IMR-90 (cell line): ENCODE measurements around the gene ALG8. TPM values are rescaled to one million over a fixed set of nuclear protein-coding genes. Genes with fewer than 3 reads are reported as not detected.

ENCODE experiments used
- ATAC-seq: fragments of 200-7000 bp; cut with Tn5 transposase; 2 replicates; pipeline ENCODE4 v1.9.1; 2020; ENCODE audit warnings: low read depth, mild to moderate bottlenecking, moderate library complexity
- BruUV-seq: library from RNA; stranded (reverse); fragments of 400-500 nt; replicated peaks from 2 replicates; lab custom pipeline; 2021; lab: Mats Ljungman, UMichigan
- CTCF ChIA-PET: fragments of 300-600 bp; formaldehyde crosslinking; extraction: SDS; loops from one replicate; lab custom pipeline; 2021; ENCODE audit warnings: antibody characterized with exemption; lab: Yijun Ruan, JAX
- POLR2A ChIA-PET: fragments of 300-600 bp; sonication (Branson Sonifier 250); formaldehyde crosslinking; loops from one replicate; lab custom pipeline; 2022; ENCODE audit warnings: antibody characterized with exemption; ENCODE audit not compliant: unreplicated experiment; lab: Charles Lee
- DNase-seq: peaks from one replicate; pipeline ENCODE4 v3.0.0; 2013
- H2AFZ ChIP-seq: replicated peaks from 2 replicates; pipeline ENCODE3; 2013; ENCODE audit warnings: low read length, mild to moderate bottlenecking; ENCODE audit not compliant: poor library complexity
- H2AK5ac ChIP-seq: 2 replicates; pipeline ENCODE4 v1.6.1; 2013; ENCODE audit warnings: low read depth, low read length, inconsistent platforms
- H2AK9ac ChIP-seq: replicated peaks from 2 replicates; pipeline ENCODE3; 2013; ENCODE audit warnings: mild to moderate bottlenecking, low read depth, low read length, moderate library complexity; ENCODE audit not compliant: poor library complexity
- H2BK120ac ChIP-seq: 2 replicates; pipeline ENCODE4 v1.6.1; 2013; ENCODE audit warnings: low read depth, low read length, inconsistent platforms
- H2BK15ac ChIP-seq: 3 replicates; pipeline ENCODE4 v1.6.1; 2013; ENCODE audit warnings: low read depth, low read length, inconsistent platforms
- H2BK20ac ChIP-seq: 2 replicates; pipeline ENCODE4 v1.6.1; 2013; ENCODE audit warnings: low read depth, mild to moderate bottlenecking, inconsistent platforms, low read length, moderate library complexity
- H2BK5ac ChIP-seq: 2 replicates; pipeline ENCODE4 v1.6.1; 2013; ENCODE audit warnings: mild to moderate bottlenecking, low read depth, low read length, inconsistent platforms; ENCODE audit not compliant: poor library complexity, severe bottlenecking
- H3K14ac ChIP-seq: replicated peaks from 2 replicates; pipeline ENCODE4 v1.6.1; 2013; ENCODE audit warnings: low read depth, low read length, inconsistent platforms
- H3K18ac ChIP-seq: 2 replicates; pipeline ENCODE4 v1.6.1; 2013; ENCODE audit warnings: low read depth, low read length, control low read depth
- H3K23ac ChIP-seq: 2 replicates; pipeline ENCODE4 v1.6.1; 2013; ENCODE audit warnings: low read depth, low read length, inconsistent platforms
- H3K27ac ChIP-seq: 2 replicates; pipeline ENCODE4 v1.5.1; 2013; ENCODE audit warnings: mild to moderate bottlenecking, control low read depth, low read length; ENCODE audit not compliant: insufficient read depth
- H3K27me3 ChIP-seq: 2 replicates; pipeline ENCODE4 v1.6.1; 2013; ENCODE audit warnings: low read length; ENCODE audit not compliant: control insufficient read depth, insufficient read depth
- H3K36me3 ChIP-seq: 2 replicates; pipeline ENCODE4 v1.6.1; 2013; ENCODE audit warnings: low read length, mixed read lengths; ENCODE audit not compliant: control insufficient read depth, insufficient read depth
- H3K4ac ChIP-seq: 2 replicates; pipeline ENCODE4 v1.6.1; 2013; ENCODE audit warnings: low read depth, low read length, inconsistent platforms
- H3K4me1 ChIP-seq: 2 replicates; pipeline ENCODE4 v1.6.1; 2013; ENCODE audit warnings: low read length, mixed read lengths; ENCODE audit not compliant: control insufficient read depth, insufficient read depth
- H3K4me2 ChIP-seq: 2 replicates; pipeline ENCODE4 v1.6.1; 2013; ENCODE audit warnings: low read depth, mild to moderate bottlenecking, control low read depth, low read length, moderate library complexity
- H3K4me3 ChIP-seq: 2 replicates; pipeline ENCODE4 v1.5.1; 2013; ENCODE audit warnings: low read depth, mild to moderate bottlenecking, control low read depth, low read length, moderate library complexity; ENCODE audit not compliant: insufficient read depth
- H3K56ac ChIP-seq: 2 replicates; pipeline ENCODE4 v1.6.1; 2013; ENCODE audit warnings: low read length, inconsistent platforms; ENCODE audit not compliant: insufficient read depth; ENCODE audit errors: extremely low read depth
- H3K79me1 ChIP-seq, 2 experiments: 2 replicates each; pipeline ENCODE4 v1.6.1; 2013; ENCODE audit warnings: low read length in 2 of 2, inconsistent platforms in 1 of 2, low read depth in 1 of 2
- H3K9ac ChIP-seq: 2 replicates; pipeline ENCODE4 v1.6.1; 2013; ENCODE audit warnings: low read depth, low read length, control low read depth
- H3K9me1 ChIP-seq: 2 replicates; pipeline ENCODE4 v1.6.1; 2013; ENCODE audit warnings: low read length, inconsistent platforms; ENCODE audit not compliant: insufficient read depth
- H3K9me3 ChIP-seq: 2 replicates; pipeline ENCODE4 v1.6.1; 2013; ENCODE audit warnings: low read length; ENCODE audit not compliant: control insufficient read depth, insufficient read depth
- H4K20me1 ChIP-seq: 2 replicates; pipeline ENCODE4 v1.6.1; 2013; ENCODE audit warnings: low read length, inconsistent platforms; ENCODE audit not compliant: insufficient read depth
- H4K5ac ChIP-seq: 2 replicates; pipeline ENCODE4 v1.6.1; 2013; ENCODE audit warnings: mild to moderate bottlenecking, low read depth, low read length, control low read depth
- H4K8ac ChIP-seq, 2 experiments: 2 replicates each; pipeline ENCODE4 v1.6.1; 2013; ENCODE audit warnings: low read depth in 2 of 2, low read length in 2 of 2, control low read depth in 1 of 2, inconsistent platforms in 1 of 2
- H4K91ac ChIP-seq: 2 replicates; pipeline ENCODE4 v1.6.1; 2013; ENCODE audit warnings: low read depth, low read length, inconsistent platforms; ENCODE audit not compliant: insufficient read depth
- BHLHE40 ChIP-seq: fragments of 150-350 bp; IDR thresholded peaks from 2 replicates; pipeline ENCODE4 v1.6.1; 2016; ENCODE audit warnings: mild to moderate bottlenecking, low read depth, low read length
- CHD1 ChIP-seq: IDR thresholded peaks from 2 replicates; pipeline ENCODE4 v1.6.1; 2012; ENCODE audit warnings: low read depth, low read length, improper control_type of control experiment
- CTCF ChIP-seq: conservative IDR thresholded peaks from 2 replicates; pipeline ENCODE4 v1.5.1; 2012; ENCODE audit warnings: mild to moderate bottlenecking, low read depth, low read length, improper control_type of control experiment
- ELK1 ChIP-seq: fragments of 150-350 bp; IDR thresholded peaks from 2 replicates; pipeline ENCODE4 v1.6.1; 2016; ENCODE audit warnings: low read depth, mild to moderate bottlenecking, low read length, moderate library complexity, borderline replicate concordance
- FOS ChIP-seq: fragments of 150-350 bp; IDR thresholded peaks from 2 replicates; pipeline ENCODE4 v1.6.1; 2016; ENCODE audit warnings: low read depth, low read length
- MAFK ChIP-seq: IDR thresholded peaks from 2 replicates; pipeline ENCODE4 v1.6.1; 2012; ENCODE audit warnings: low read depth, low read length, improper control_type of control experiment
- MAZ ChIP-seq: IDR thresholded peaks from 2 replicates; pipeline ENCODE4 v1.6.1; 2012; ENCODE audit warnings: low read depth, mild to moderate bottlenecking, low read length, improper control_type of control experiment, moderate library complexity, borderline replicate concordance
- NFE2L2 ChIP-seq: fragments of 150-350 bp; IDR thresholded peaks from 2 replicates; pipeline ENCODE4 v1.6.1; 2016; ENCODE audit warnings: low read depth, mild to moderate bottlenecking, low read length
- POLR2A ChIP-seq: IDR thresholded peaks from 2 replicates; pipeline ENCODE4 v1.6.1; 2012; ENCODE audit warnings: mild to moderate bottlenecking, low read depth, low read length
- RAD21 ChIP-seq: IDR thresholded peaks from 2 replicates; pipeline ENCODE4 v1.6.1; 2012; ENCODE audit warnings: low read length, improper control_type of control experiment
- RFX5 ChIP-seq: IDR thresholded peaks from 2 replicates; pipeline ENCODE4 v1.8.0; 2012; ENCODE audit warnings: low read depth, mild to moderate bottlenecking, low read length, moderate library complexity
- SMC3 ChIP-seq: fragments of 150-350 bp; IDR thresholded peaks from 2 replicates; pipeline ENCODE4 v1.6.1; 2016; ENCODE audit warnings: low read depth, mild to moderate bottlenecking, antibody characterized with exemption, low read length, moderate library complexity
- USF2 ChIP-seq: fragments of 150-350 bp; IDR thresholded peaks from 2 replicates; pipeline ENCODE4 v1.6.1; 2017; ENCODE audit warnings: mild to moderate bottlenecking, antibody characterized with exemption, low read length, low read depth
- WGBS, 2 experiments: methylation state at CpG; one replicate each; pipeline versions ENCODE4 v1.1.5 to v1.1.7; 2013; ENCODE audit warnings: missing lambda C conversion rate in 2 of 2; ENCODE audit not compliant: insufficient read length in 1 of 2; ENCODE audit errors: extremely low coverage in 2 of 2; 5-methylcytosine and 5-hydroxymethylcytosine counted together
- dilution Hi-C: fragments of 300-500 bp; cut with HindIII; formaldehyde crosslinking; loops from one replicate; pipeline ENCODE4 v1.14.3; 2018; ENCODE audit warnings: low sequenced_read_pairs; ENCODE audit not compliant: unreplicated experiment
- in situ Hi-C: fragments of 300-500 bp; cut with MboI; formaldehyde crosslinking; loops from 3 replicates; pipeline ENCODE4 v1.14.3; 2019; ENCODE audit warnings: low sequenced_read_pairs, inconsistent platforms, mixed read lengths
- intact Hi-C: fragments of 100-400 bp; cut with micrococcal nuclease; formaldehyde crosslinking; loops from 2 replicates; pipeline ENCODE4 v1.10.0; 2022
- polyA plus RNA-seq, 3 experiments: library from polyadenylated mRNA; depleted of rRNA; stranded (reverse); fragments of >200 nt; gene quantifications; 2 replicates each; pipeline ENCODE4 v1.2.3, GENCODE V29; 2012; ENCODE audit warnings: low replicate concordance in 1 of 3
- total RNA-seq: library from RNA; depleted of rRNA; stranded (reverse); fragments of >200 nt; gene quantifications from 2 replicates; pipeline ENCODE4 v1.2.3, GENCODE V29; 2012

The ALG8 gene
- total and polyA plus RNA-seq, 2 of the 4 experiments (the other 2 are of a cell fraction): 27.8 to 31.8 TPM

- TF ChIP-seq FOS (no peak), BHLHE40 (no peak), CHD1 (no peak), NFE2L2 (no peak)
These were observed 39.8 kb downstream of the ALG8 start (continued) for GRCh38 chr11:78099666-78100065.

- in situ Hi-C loops: no loop called here
- H3K4me1 ChIP-seq: peaks cover 4% of the 10 kb centered on the region
- TF ChIP-seq RAD21 (no peak), RFX5 (no peak), ELK1 (no peak), BHLHE40 (no peak), CTCF (no peak), FOS (no peak), MAZ (no peak), USF2 (no peak), POLR2A (no peak), SMC3 (no peak), MAFK (no peak), NFE2L2 (no peak)
These were observed 41.6 kb downstream of the ALG8 start for GRCh38 chr11:78097666-78098385.

More at GRCh38 chr11:78097666-78098385, 41.6 kb downstream of the ALG8 start:
- H2BK20ac ChIP-seq: no peak overlapping the region
- no peak overlapping the region for H3K4me2 ChIP-seq
- POLR2A ChIA-PET: no interaction called here
- no peak overlapping the region for H3K23ac ChIP-seq
- no peaks in the 10 kb centered on the region for H3K9me1 ChIP-seq
- ATAC-seq (no peak), DNase-seq (no peak)
- no peak overlapping the region for H3K18ac ChIP-seq
- H3K36me3 ChIP-seq: peaks cover 20% of the 10 kb centered on the region
- no peak overlapping the region for H3K27ac ChIP-seq
- no peak overlapping the region for H4K91ac ChIP-seq
- no peaks in the 10 kb centered on the region for H3K27me3 ChIP-seq
- H3K56ac ChIP-seq: no peak overlapping the region
- H4K5ac ChIP-seq: no peak overlapping the region
- H4K8ac ChIP-seq: no peak overlapping the region
- H2BK15ac ChIP-seq: no peak overlapping the region
- H2AK9ac ChIP-seq: no peak overlapping the region
- CTCF ChIA-PET: no interaction called here
- H3K9me3 ChIP-seq: no peaks in the 10 kb centered on the region
- dilution Hi-C loops: no loop called here
- H4K20me1 ChIP-seq: no peaks in the 10 kb centered on the region
- H3K14ac ChIP-seq: no peak overlapping the region
- no peak overlapping the region for H3K9ac ChIP-seq
- H2BK5ac ChIP-seq: no peak overlapping the region
- no peaks in the 10 kb centered on the region for H3K79me1 ChIP-seq
- no peak overlapping the region for H3K4me3 ChIP-seq
- H2AFZ ChIP-seq: no peak overlapping the region
- H2AK5ac ChIP-seq: no peak overlapping the region
- no TSS peak for BruUV-seq
- intact Hi-C loops: no loop called here
- 100% methylated on average over 2 of the region's 7 CpGs; no CpG with 5 or more reads in 1 of the 2 experiments for WGBS, 2 experiments
- no peak overlapping the region for H3K4ac ChIP-seq
- H2BK120ac ChIP-seq: no peak overlapping the region
